SK-N-SH (cell line): ENCODE results near the gene SASH1. TPM values are rescaled to one million over a fixed set of nuclear protein-coding genes. Genes with fewer than 3 reads are reported as not detected.

Experiments used
- CTCF ChIA-PET: fragments of 300-600, 350-600 bp; formaldehyde crosslinking; extraction: SDS; loops from one replicate; lab custom pipeline; 2021; lab: Yijun Ruan, JAX
- POLR2A ChIA-PET: fragments of 350-600 bp; sonication (Branson Sonifier 250); formaldehyde crosslinking; extraction: SDS; loops from one replicate; lab custom pipeline; 2020; ENCODE audit warnings: antibody characterized with exemption, inconsistent platforms; lab: Yijun Ruan, JAX
- DNase-seq: peaks from one replicate; pipeline ENCODE4 v3.0.0; 2012
- H2AFZ ChIP-seq: fragments of 200-600 bp; sonication (generic); 2 replicates; pipeline ENCODE4 v1.8.1; 2016; ENCODE audit warnings: antibody characterized with exemption, mild to moderate bottlenecking, low read depth
- H3F3A ChIP-seq: fragments of 200-600 bp; sonication (generic); replicated peaks from 2 replicates; pipeline ENCODE3; 2016; ENCODE audit warnings: antibody characterized with exemption, mild to moderate bottlenecking; ENCODE audit not compliant: insufficient read depth
- H3K27ac ChIP-seq, 2 experiments: fragments of 200-500 bp in 1 of 2; fragments of 200-600 bp in 1 of 2; sonication (Bioruptor generic) in 1 of 2; sonication (generic), shearing (Covaris generic) in 1 of 2; 2 replicates each; pipeline versions ENCODE4 v1.5.1 to v1.6.1; 2014 to 2016; ENCODE audit warnings: low read depth in 2 of 2, inconsistent platforms in 1 of 2, low read length in 1 of 2, mild to moderate bottlenecking in 1 of 2, mixed read lengths in 1 of 2
- H3K27me3 ChIP-seq: fragments of 200-600 bp; sonication (generic), shearing (Covaris generic); 2 replicates; pipeline ENCODE4 v1.6.1; 2016; ENCODE audit warnings: mixed run types; ENCODE audit not compliant: insufficient read depth
- H3K36me3 ChIP-seq, 2 experiments: fragments of 200-500 bp in 1 of 2; fragments of 200-600 bp in 1 of 2; sonication (Bioruptor generic) in 1 of 2; sonication (generic) in 1 of 2; replicated peaks in 1 of 2; 2 replicates each; pipeline versions ENCODE3 to v1.5.1; 2014 to 2016; ENCODE audit warnings: low read length in 1 of 2, mild to moderate bottlenecking in 1 of 2; ENCODE audit not compliant: insufficient read depth in 2 of 2, control insufficient read depth in 1 of 2
- H3K4me1 ChIP-seq, 2 experiments: fragments of 200-500 bp in 1 of 2; fragments of 200-600 bp in 1 of 2; sonication (Bioruptor generic) in 1 of 2; sonication (generic), shearing (Covaris generic) in 1 of 2; 2 replicates each; pipeline versions ENCODE4 v1.5.1 to v1.6.1; 2014 to 2016; ENCODE audit warnings: low read depth in 1 of 2, low read length in 1 of 2, mixed run types in 1 of 2; ENCODE audit not compliant: insufficient read depth in 2 of 2, control insufficient read depth in 1 of 2
- H3K4me2 ChIP-seq: fragments of 200-600 bp; sonication (generic), shearing (Covaris generic); 2 replicates; pipeline ENCODE4 v1.6.1; 2017; ENCODE audit warnings: mixed run types
- H3K4me3 ChIP-seq, 2 experiments: fragments of 200-500 bp in 1 of 2; fragments of 200-600 bp in 1 of 2; sonication (Bioruptor generic) in 1 of 2; sonication (generic), shearing (Covaris generic) in 1 of 2; 2 replicates each; pipeline versions ENCODE4 v1.5.1 to v1.8.1; 2014 to 2016; ENCODE audit warnings: low read depth in 2 of 2, inconsistent platforms in 1 of 2, low read length in 1 of 2, mild to moderate bottlenecking in 1 of 2, mixed read lengths in 1 of 2, moderate library complexity in 1 of 2
- H3K79me2 ChIP-seq: fragments of 200-600 bp; sonication (generic); 2 replicates; pipeline ENCODE4 v1.8.1; 2017; ENCODE audit warnings: mild to moderate bottlenecking; ENCODE audit not compliant: insufficient read depth
- H3K9ac ChIP-seq: fragments of 200-600 bp; sonication (generic); 2 replicates; pipeline ENCODE4 v1.6.1; 2017; ENCODE audit warnings: mixed run types
- H3K9me2 ChIP-seq: fragments of 200-600 bp; sonication (generic); 2 replicates; pipeline ENCODE4 v1.6.1; 2017; ENCODE audit warnings: mixed run types
- H3K9me3 ChIP-seq: fragments of 200-600 bp; sonication (generic); 2 replicates; pipeline ENCODE4 v1.6.1; 2017; ENCODE audit warnings: mixed run types, mild to moderate bottlenecking, moderate library complexity
- H4K20me1 ChIP-seq: fragments of 200-600 bp; sonication (generic); 2 replicates; pipeline ENCODE4 v1.6.1; 2017; ENCODE audit warnings: mild to moderate bottlenecking, mixed run types; ENCODE audit not compliant: insufficient read depth
- CHD2 ChIP-seq: fragments of 150-350 bp; IDR thresholded peaks from 2 replicates; pipeline ENCODE4 v1.6.1; 2018; ENCODE audit warnings: low read length; ENCODE audit not compliant: partially characterized antibody
- ELF1 ChIP-seq: IDR thresholded peaks from 2 replicates; pipeline ENCODE4 v1.4.0; 2012
- EZH2phosphoT487 ChIP-seq: fragments of 200-600 bp; sonication (generic); IDR thresholded peaks from 2 replicates; pipeline ENCODE4 v1.6.1; 2017; ENCODE audit warnings: low read depth, mixed run types, mild to moderate bottlenecking, antibody characterized with exemption, moderate library complexity, borderline replicate concordance
- FOSL2 ChIP-seq: IDR thresholded peaks from 2 replicates; pipeline ENCODE4 v1.4.0; 2012; ENCODE audit warnings: low read depth, mild to moderate bottlenecking, moderate library complexity, borderline replicate concordance
- GABPA ChIP-seq: IDR thresholded peaks from 2 replicates; pipeline ENCODE4 v1.4.0; 2012; ENCODE audit warnings: low read depth, mild to moderate bottlenecking
- MEF2A ChIP-seq: IDR thresholded peaks from 2 replicates; pipeline ENCODE4 v1.4.0; 2012; ENCODE audit warnings: low read depth, borderline replicate concordance
- MXI1 ChIP-seq: IDR thresholded peaks from 2 replicates; pipeline ENCODE4 v1.6.1; 2012; ENCODE audit warnings: mild to moderate bottlenecking, low read depth, low read length, improper control_type of control experiment
- NFIC ChIP-seq: IDR thresholded peaks from 2 replicates; pipeline ENCODE4 v1.4.0; 2012; ENCODE audit warnings: borderline replicate concordance
- NRF1 ChIP-seq: IDR thresholded peaks from 2 replicates; pipeline ENCODE4 v1.6.1; 2012; ENCODE audit warnings: low read depth, mild to moderate bottlenecking, low read length
- RAD21 ChIP-seq: IDR thresholded peaks from 2 replicates; pipeline ENCODE4 v1.6.1; 2012; ENCODE audit warnings: mild to moderate bottlenecking, low read length
- SIN3A ChIP-seq: IDR thresholded peaks from 2 replicates; pipeline ENCODE4 v1.6.1; 2012; ENCODE audit warnings: low read depth, mild to moderate bottlenecking, low read length, moderate library complexity, borderline replicate concordance
- TCF12 ChIP-seq: IDR thresholded peaks from 2 replicates; pipeline ENCODE4 v1.4.0; 2012
- WGBS: methylation state at CpG from one replicate; pipeline ENCODE4 v1.1.6; 2017; ENCODE audit warnings: low lambda C conversion rate; 5-methylcytosine and 5-hydroxymethylcytosine counted together
- polyA plus RNA-seq, 3 experiments: library from polyadenylated mRNA; depleted of rRNA; stranded (reverse); fragments of >200 nt; gene quantifications; 2 replicates each; pipeline ENCODE4 v1.2.3, GENCODE V29; 2012
- TF ChIP-seq, protein P1 (sequence below): IDR thresholded peaks from 2 replicates; pipeline ENCODE4 v1.4.0; 2012; ENCODE audit warnings: low read depth, borderline replicate concordance
- TF ChIP-seq, protein P2 (sequence below): IDR thresholded peaks from 2 replicates; pipeline ENCODE4; 2012
- TF ChIP-seq, protein P3 (sequence below): fragments of 150-350 bp; IDR thresholded peaks from 2 replicates; pipeline ENCODE4 v1.6.1; 2017; ENCODE audit warnings: antibody characterized with exemption, low read length, low read depth, borderline replicate concordance

SASH1 gene
- polyA plus RNA-seq, 1 of the 3 experiments (the other 2 are of a cell fraction) = 19.8 TPM

DNA sequence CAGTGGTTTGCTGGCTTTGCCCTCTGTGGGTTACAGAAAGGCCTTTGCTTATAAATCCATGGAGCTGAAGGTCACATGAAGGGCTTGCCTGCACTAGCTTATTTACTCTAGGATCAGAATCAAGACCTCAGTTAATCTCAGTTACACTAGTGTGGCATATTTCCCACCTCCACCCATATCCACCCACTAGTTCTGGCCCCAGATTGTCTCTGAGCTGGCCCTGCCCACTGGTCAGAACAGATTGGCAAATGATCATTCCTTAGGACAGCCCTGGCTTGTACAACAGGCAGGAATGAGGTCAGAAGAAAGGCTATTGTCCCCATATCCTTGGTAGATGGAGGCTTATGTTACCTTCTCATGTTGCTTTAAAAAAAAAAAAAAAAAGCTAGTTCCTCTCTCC lies 33.3 kb upstream of the SASH1 start (continued):
- TF ChIP-seq, protein P1, sequence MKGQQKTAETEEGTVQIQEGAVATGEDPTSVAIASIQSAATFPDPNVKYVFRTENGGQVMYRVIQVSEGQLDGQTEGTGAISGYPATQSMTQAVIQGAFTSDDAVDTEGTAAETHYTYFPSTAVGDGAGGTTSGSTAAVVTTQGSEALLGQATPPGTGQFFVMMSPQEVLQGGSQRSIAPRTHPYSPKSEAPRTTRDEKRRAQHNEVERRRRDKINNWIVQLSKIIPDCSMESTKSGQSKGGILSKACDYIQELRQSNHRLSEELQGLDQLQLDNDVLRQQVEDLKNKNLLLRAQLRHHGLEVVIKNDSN = no peak
- TF ChIP-seq SIN3A (no peak), CHD2 (no peak), FOSL2 (no peak), NRF1 (no peak), GABPA (no peak), NFIC (no peak)

DNA sequence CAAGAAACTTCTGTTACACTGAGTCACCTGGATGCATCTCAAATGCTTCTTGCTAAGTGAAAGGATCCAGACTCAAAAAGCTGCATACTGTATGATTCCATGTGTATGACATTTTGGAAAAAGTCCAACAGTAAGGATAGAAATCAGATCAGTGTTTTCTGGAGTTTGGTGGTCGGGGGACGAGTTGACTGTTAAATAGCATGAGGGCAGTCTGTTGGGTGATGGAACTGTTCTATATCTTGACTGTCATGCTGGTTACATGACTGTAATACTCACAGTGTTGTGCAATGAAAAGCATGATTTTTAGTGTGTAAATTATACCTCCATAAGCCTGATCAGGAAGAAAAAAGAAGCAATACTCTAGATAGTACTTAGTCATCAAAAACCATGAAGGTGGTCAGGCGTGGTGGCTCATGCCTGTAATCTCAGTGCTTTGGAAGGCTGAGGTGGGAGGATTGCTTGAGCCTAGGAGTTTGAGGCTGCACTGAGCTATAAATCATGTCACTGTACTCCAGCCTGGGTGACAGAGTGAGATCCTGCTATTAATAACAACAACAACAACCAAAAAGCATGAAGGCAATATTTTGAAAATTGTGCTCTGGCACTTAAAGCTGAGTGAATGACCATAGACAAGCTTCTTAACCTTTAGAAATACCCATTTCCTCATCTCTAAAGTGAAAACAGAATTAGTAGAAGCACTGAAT lies 30.5 kb upstream of the SASH1 start:
- 23% methylated on average over 3 of the region's 3 CpGs for WGBS
- no peaks in the 10 kb centered on the region for H3K27me3 ChIP-seq
- TF ChIP-seq, protein P1 = no peak
- TF ChIP-seq NFIC (peak; percentile 51; the same call in 1 of the 2 replicates), RAD21 (no peak), TCF12 (peak; percentile 61)
- TF ChIP-seq, protein P2, sequence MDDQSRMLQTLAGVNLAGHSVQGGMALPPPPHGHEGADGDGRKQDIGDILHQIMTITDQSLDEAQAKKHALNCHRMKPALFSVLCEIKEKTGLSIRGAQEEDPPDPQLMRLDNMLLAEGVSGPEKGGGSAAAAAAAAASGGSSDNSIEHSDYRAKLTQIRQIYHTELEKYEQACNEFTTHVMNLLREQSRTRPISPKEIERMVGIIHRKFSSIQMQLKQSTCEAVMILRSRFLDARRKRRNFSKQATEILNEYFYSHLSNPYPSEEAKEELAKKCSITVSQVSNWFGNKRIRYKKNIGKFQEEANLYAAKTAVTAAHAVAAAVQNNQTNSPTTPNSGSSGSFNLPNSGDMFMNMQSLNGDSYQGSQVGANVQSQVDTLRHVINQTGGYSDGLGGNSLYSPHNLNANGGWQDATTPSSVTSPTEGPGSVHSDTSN = peak; percentile 40
- no peaks in the 10 kb centered on the region for H4K20me1 ChIP-seq
- no peaks in the 10 kb centered on the region for H3K9me3 ChIP-seq
- peaks cover 0 to 20% of the 10 kb centered on the region in 2 experiments; a peak in 2 of 4 replicates for H3K4me1 ChIP-seq
- no peak for DNase-seq
- no peak overlapping the region for H2AFZ ChIP-seq
- no peak overlapping the region for H3K4me3 ChIP-seq
- ChIA-PET CTCF (no interaction called here), POLR2A (no interaction called here)
- H3K4me2 ChIP-seq = no peak overlapping the region
- H3K27ac ChIP-seq = peak overlapping the region in 1 of 2 experiments; percentile 52; a peak in 2 of 4 replicates
- no peak overlapping the region for H3K9ac ChIP-seq
- peaks cover 0 to 6% of the 10 kb centered on the region in 2 experiments for H3K36me3 ChIP-seq
- peaks cover 42% of the 10 kb centered on the region for H3F3A ChIP-seq
- peaks cover 91% of the 10 kb centered on the region for H3K79me2 ChIP-seq
- H3K9me2 ChIP-seq = no peaks in the 10 kb centered on the region

DNA sequence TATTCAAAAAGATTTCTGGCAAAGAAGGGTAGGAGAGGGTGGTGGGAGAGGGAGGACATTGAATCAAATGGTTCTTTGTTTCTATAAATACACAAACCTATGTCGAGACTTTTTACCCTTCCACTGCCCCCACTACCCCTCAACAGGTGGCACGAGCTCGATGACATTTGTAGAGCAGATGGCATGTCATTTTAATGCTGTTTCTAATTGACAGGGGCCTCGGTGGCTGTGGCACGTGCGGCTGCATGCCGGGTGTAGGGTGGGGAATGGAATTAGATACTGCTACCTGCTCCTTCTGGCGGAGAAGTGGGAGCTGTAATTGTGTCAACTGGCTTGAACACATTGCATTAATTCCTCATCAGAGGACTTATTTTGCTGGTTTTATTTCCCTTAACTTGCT lies 29.1 kb upstream of the SASH1 start:
- H3K9me2 ChIP-seq = no peaks in the 10 kb centered on the region
- H3K27ac ChIP-seq = peak overlapping the region in 1 of 2 experiments; percentile 52; a peak in 2 of 4 replicates
- 38% methylated on average over 8 of the region's 8 CpGs for WGBS
- no peak overlapping the region for H3K4me3 ChIP-seq
- DNase-seq = no peak
- POLR2A ChIA-PET = no interaction called here
- no peaks in the 10 kb centered on the region for H3K9me3 ChIP-seq
- no peaks in the 10 kb centered on the region for H3K36me3 ChIP-seq
- peaks cover 82% of the 10 kb centered on the region for H3K79me2 ChIP-seq
- CTCF ChIA-PET = no interaction called here
- peaks cover 55% of the 10 kb centered on the region for H3F3A ChIP-seq
- no peaks in the 10 kb centered on the region for H3K27me3 ChIP-seq
- H3K4me2 ChIP-seq = no peak overlapping the region
- H3K4me1 ChIP-seq = peaks cover 0 to 23% of the 10 kb centered on the region in 2 experiments; a peak in 2 of 4 replicates
- H3K9ac ChIP-seq = no peak overlapping the region
- no peak for TF ChIP-seq TCF12
- TF ChIP-seq, protein P3, sequence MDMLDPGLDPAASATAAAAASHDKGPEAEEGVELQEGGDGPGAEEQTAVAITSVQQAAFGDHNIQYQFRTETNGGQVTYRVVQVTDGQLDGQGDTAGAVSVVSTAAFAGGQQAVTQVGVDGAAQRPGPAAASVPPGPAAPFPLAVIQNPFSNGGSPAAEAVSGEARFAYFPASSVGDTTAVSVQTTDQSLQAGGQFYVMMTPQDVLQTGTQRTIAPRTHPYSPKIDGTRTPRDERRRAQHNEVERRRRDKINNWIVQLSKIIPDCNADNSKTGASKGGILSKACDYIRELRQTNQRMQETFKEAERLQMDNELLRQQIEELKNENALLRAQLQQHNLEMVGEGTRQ = no peak
- no peak for TF ChIP-seq ELF1
- no peak for TF ChIP-seq MXI1
- TF ChIP-seq EZH2phosphoT487 = no peak
- no peak for TF ChIP-seq MEF2A
- no peaks in the 10 kb centered on the region for H4K20me1 ChIP-seq
- peak overlapping the region; percentile 27; the same call in 1 of the 2 replicates for H2AFZ ChIP-seq
